Activated naive CD4-positive, alpha-beta T cell treated with anti-CD3 and anti-CD28 coated beads, Interleukin-2, amount 50 U/mL, for 72 hours (primary cell): ENCODE measurements around the gene ATP1B4. TPM values are rescaled to one million over a fixed set of nuclear protein-coding genes. Genes with fewer than 3 reads are reported as not detected.
A peak's percentile ranks its signal among the peaks of the same experiment; 100 is the strongest.
"Not testable (repeated sequence)": the region's sequence is repeated elsewhere in the genome, so short reads cannot be mapped to it uniquely, and the experiment has no call there.

Experiments used
- ATAC-seq, 2 donors: fragments of 150-1000 bp; cut with Tn5 transposase; 2 replicates each; pipeline ENCODE4 v1.10.0; 2021; ENCODE audit warnings: mild to moderate bottlenecking in 2 of 2, moderate library complexity in 2 of 2
- DNase-seq, 2 donors: peaks; one replicate each; pipeline ENCODE4 v3.0.0; 2021 to 2022; ENCODE audit warnings: low spot score in 2 of 2
- H3K27ac Mint-ChIP-seq, 2 donors: one replicate each; pipeline ENCODE4 v1.8.0; 2022; ENCODE audit warnings: mild to moderate bottlenecking in 2 of 2, mixed read lengths in 2 of 2
- H3K36me3 Mint-ChIP-seq, 2 donors: one replicate each; pipeline ENCODE4 v1.8.0; 2022; ENCODE audit warnings: mixed read lengths in 2 of 2
- H3K9me3 Mint-ChIP-seq, 2 donors: one replicate each; pipeline ENCODE4 v1.8.0; 2022; ENCODE audit warnings: mixed read lengths in 2 of 2
- total RNA-seq, 2 donors: library from RNA; stranded (reverse); gene quantifications; one replicate each; pipeline ENCODE4 v1.2.3, GENCODE V29; 2022

ATP1B4 gene
- total RNA-seq = not detected

GRCh38 chrX:120361764-120362305, at the start of gene ATP1B4:
Gene ATP1B4 (plus strand): TSS chrX:120362089. CDS start chrX:120362169, 80 bp downstream.
- Mint-ChIP-seq H3K27ac (no peak within 1 kb of the TSS), H3K9me3 (no peaks in the 10 kb centered on the region), H3K36me3 (no peaks in the 10 kb centered on the region)
- DNase-seq = no peak
- no peak for ATAC-seq

- DNase-seq (no peak), ATAC-seq (no peak)
- Mint-ChIP-seq H3K9me3 (no peaks in the 10 kb centered on the region), H3K36me3 (no peaks in the 10 kb centered on the region), H3K27ac (no peak overlapping the region)
Observed at GRCh38 chrX:120315776-120316175, 46.1 kb upstream of the ATP1B4 start.

DNA sequence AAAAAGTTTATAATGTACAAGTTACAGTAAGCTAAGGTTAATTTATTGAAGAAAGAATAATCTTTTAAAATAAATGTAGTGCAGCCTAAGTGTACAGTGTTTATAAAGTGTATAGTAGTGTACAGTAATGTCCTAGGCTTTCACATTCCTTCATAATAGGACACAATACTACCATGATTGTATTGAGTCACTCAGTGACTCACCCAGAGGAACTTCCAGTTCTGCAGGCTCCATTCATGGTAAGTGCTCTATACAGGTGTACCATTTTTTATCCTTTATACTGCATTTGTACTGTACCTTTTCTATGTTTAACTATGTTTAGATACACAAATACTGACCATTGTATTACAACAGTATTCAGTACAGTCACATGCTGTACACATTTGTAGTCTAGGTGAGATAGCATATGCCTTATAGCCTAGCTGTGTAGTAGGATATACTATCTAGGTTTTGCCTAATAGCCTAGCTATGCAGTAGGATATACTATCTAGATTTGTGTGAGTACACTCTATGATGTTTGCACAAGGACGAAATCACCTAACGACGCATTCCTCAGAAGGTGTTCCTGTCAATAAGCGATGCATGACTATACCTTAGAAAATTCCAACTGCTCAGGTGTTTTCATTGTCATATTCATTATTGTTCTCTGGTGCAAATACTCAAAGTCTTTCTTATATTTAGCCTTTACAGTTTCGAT, 45.2 kb upstream of the ATP1B4 start:
- Mint-ChIP-seq H3K36me3 (no peaks in the 10 kb centered on the region), H3K9me3 (no peaks in the 10 kb centered on the region), H3K27ac (no peak overlapping the region)
- ATAC-seq (peak in 1 of 2 donors; percentile 43), DNase-seq (no peak)

- ATAC-seq = no peak
- no peak overlapping the region for H3K27ac Mint-ChIP-seq
- H3K36me3 Mint-ChIP-seq = no peaks in the 10 kb centered on the region
- no peaks in the 10 kb centered on the region for H3K9me3 Mint-ChIP-seq
- DNase-seq = no peak
Observed at GRCh38 chrX:120318411-120318810, 43.5 kb upstream of the ATP1B4 start.

- Mint-ChIP-seq H3K36me3 (no peaks in the 10 kb centered on the region), H3K9me3 (no peaks in the 10 kb centered on the region), H3K27ac (no peak overlapping the region)
- no peak for DNase-seq
- ATAC-seq = no peak
Observed at GRCh38 chrX:120321520-120322281, 40.2 kb upstream of the ATP1B4 start.

- DNase-seq (no peak), ATAC-seq (no peak)
- Mint-ChIP-seq H3K9me3 (peaks cover 4% of the 10 kb centered on the region in 2 donors), H3K27ac (no peak overlapping the region), H3K36me3 (peaks cover 0 to 4% of the 10 kb centered on the region in 2 donors)
Observed at GRCh38 chrX:120331116-120331515, 30.8 kb upstream of the ATP1B4 start.

DNA sequence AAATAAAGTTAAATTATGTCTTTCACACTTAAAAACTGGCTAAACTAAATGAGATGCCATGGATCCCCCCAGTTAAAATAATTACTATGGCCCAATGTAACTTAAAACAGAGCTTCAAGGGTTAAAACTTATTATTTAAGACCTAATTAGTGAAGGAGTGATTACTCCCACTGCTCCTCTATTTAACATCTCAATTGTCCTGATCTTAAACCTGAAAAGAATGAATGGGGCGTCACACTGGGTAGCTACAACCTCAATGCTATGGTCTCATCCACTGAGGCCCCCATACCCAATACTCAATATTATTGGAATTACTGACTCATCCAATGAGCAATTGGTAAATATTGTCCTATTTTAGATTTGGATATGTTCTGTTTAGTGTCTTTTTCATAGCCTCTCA, 29.5 kb upstream of the ATP1B4 start:
- Mint-ChIP-seq H3K9me3 (peaks cover 4 to 7% of the 10 kb centered on the region in 2 donors), H3K36me3 (peaks cover 0 to 4% of the 10 kb centered on the region in 2 donors), H3K27ac (no peak overlapping the region)
- ATAC-seq (no peak), DNase-seq (no peak)

GRCh38 chrX:120334151-120334550, 27.7 kb upstream of the ATP1B4 start:
- ATAC-seq (no peak), DNase-seq (no peak)
- Mint-ChIP-seq H3K36me3 (peaks cover 0 to 4% of the 10 kb centered on the region in 2 donors), H3K9me3 (peaks cover 4 to 10% of the 10 kb centered on the region in 2 donors), H3K27ac (no peak overlapping the region)

DNA sequence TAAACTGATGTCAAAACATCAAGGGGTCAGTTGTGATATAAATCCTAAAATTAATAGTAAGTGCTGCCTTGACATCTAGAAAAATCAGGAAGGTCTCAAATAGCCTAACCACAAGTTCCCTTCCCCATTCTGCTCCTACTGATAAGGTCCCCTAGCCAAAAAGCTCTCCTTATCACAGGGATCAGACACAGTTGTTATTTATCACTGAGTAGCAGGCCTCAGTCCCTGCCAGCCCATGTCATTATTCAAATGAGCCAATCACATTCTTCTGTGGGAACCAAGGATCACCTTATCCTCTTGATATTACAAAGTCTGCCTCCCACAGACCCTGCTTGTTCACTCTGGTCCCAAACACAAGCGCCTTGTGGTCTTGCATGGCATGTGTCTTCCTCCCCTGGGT, 27.3 kb upstream of the ATP1B4 start:
- Mint-ChIP-seq H3K27ac (no peak overlapping the region), H3K36me3 (peaks cover 0 to 4% of the 10 kb centered on the region in 2 donors), H3K9me3 (peaks cover 4 to 14% of the 10 kb centered on the region in 2 donors)
- DNase-seq (no peak), ATAC-seq (no peak)

DNA sequence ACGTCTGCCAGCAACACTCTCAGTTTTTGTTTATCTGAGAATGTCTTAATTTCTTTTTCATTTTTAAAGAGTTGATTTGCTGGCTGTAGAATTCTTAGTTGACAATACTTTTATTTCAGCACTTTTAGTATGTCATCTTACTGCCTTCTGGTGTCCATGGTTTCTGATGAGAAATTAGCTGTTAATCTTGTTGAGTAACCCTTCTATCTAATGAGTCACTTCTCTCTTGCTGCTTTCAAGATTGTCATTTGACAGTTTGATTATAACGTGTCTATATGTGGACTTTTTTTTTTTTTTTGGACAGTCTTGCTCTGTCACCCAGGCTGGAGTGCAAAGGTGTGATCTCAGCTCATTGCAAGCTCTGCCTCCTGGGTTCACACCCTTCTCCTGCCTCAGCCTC, 26.6 kb upstream of the ATP1B4 start:
- no peak overlapping the region for H3K27ac Mint-ChIP-seq
- no peak for ATAC-seq
- H3K36me3 Mint-ChIP-seq = peaks cover 0 to 4% of the 10 kb centered on the region in 2 donors
- DNase-seq = no peak
- peaks cover 4 to 15% of the 10 kb centered on the region in 2 donors for H3K9me3 Mint-ChIP-seq

DNA sequence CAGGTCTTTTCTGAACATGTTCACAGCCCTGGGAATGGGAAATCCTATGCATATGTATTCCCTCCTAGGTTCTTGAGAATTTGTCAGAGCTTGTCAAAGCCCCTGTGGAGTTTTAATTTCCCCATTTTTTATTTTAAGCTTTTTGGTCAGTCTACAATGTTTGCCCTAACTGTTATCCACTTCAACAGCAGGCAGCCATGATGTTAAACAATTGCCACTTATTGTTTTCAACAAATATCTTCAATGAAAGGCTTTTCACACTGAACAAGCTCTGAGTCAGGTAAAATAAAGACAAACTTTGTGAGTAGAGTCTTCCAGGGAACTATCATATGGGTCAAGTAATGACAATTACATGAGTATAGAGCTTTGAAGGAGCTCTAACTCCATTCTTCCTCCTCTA, 25.0 kb upstream of the ATP1B4 start:
- ATAC-seq (no peak), DNase-seq (no peak)
- H3K36me3 Mint-ChIP-seq = peaks cover 4% of the 10 kb centered on the region in 2 donors
- H3K9me3 Mint-ChIP-seq = peaks cover 8 to 15% of the 10 kb centered on the region in 2 donors
- H3K27ac Mint-ChIP-seq = no peak overlapping the region

- ATAC-seq, DNase-seq, H3K9me3 Mint-ChIP-seq, H3K27ac Mint-ChIP-seq, H3K36me3 Mint-ChIP-seq: not testable (repeated sequence)
Observed at GRCh38 chrX:120344566-120344965, 17.3 kb upstream of the ATP1B4 start.

GRCh38 chrX:120350450-120351138, 11.3 kb upstream of the ATP1B4 start:
- DNase-seq (no peak), ATAC-seq (no peak)
- Mint-ChIP-seq H3K36me3 (no peaks in the 10 kb centered on the region), H3K9me3 (no peaks in the 10 kb centered on the region), H3K27ac (no peak overlapping the region)

- ATAC-seq = no peak
- no peak overlapping the region for H3K27ac Mint-ChIP-seq
- H3K9me3 Mint-ChIP-seq = no peaks in the 10 kb centered on the region
- no peaks in the 10 kb centered on the region for H3K36me3 Mint-ChIP-seq
- no peak for DNase-seq
Observed at GRCh38 chrX:120356084-120356483, 5.8 kb upstream of the ATP1B4 start.

DNA sequence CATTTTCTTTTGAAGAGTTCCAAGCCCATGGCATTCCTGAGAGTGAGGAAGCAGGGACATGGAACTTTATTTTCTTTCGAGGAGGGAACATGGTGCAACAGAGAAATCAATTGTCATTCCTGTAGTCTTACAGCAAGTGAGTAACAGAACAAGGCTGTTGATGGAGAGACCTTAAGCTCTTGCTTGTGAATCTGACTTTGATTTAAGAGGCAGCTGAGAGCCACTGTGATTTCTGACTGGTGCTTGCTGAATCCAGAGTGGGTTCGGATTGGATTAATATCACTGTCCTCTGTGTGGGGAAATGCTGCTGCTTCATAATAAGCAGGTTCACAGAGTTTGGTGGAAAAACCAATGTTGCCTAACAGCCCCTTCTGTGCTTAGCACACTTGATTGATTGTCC, 4.7 kb upstream of the ATP1B4 start:
- H3K9me3 Mint-ChIP-seq = no peaks in the 10 kb centered on the region
- no peak overlapping the region for H3K27ac Mint-ChIP-seq
- no peaks in the 10 kb centered on the region for H3K36me3 Mint-ChIP-seq
- DNase-seq = no peak
- no peak for ATAC-seq

- H3K9me3 Mint-ChIP-seq = no peaks in the 10 kb centered on the region
- peak in 1 of 2 donors; percentile 15 for DNase-seq
- ATAC-seq = peak; percentile 69 to 91
- no peak overlapping the region for H3K27ac Mint-ChIP-seq
- no peaks in the 10 kb centered on the region for H3K36me3 Mint-ChIP-seq
Observed at GRCh38 chrX:120358737-120359456, 3.0 kb upstream of the ATP1B4 start.
